ENCODE measurements around the gene ASPA. TPM values are rescaled to one million over a fixed set of nuclear protein-coding genes. Genes with fewer than 3 reads are reported as not detected.

ASPA gene
- total RNA-seq, 4 donors from 2014 or later: 1.00 to 5.2 (median 2.9) TPM

- Histone ChIP-seq H3K36me3 (no peaks in the 10 kb centered on the region), H3K4me3 (no peak overlapping the region), H3K27ac (no peak overlapping the region), H3K27me3 (no peaks in the 10 kb centered on the region), H3K9me3 (no peaks in the 10 kb centered on the region), H3K4me1 (no peaks in the 10 kb centered on the region)
- in situ Hi-C loops (cut with MboI; ENCODE audit: low pct_ligation_motif_present in 1 of 4, low pct_unique_long_range_greater_than_20kb in 1 of 4, low sequenced_read_pairs in 3 of 4): no loop called here
- TF ChIP-seq POLR2A (IDR thresholded peaks at IDR 0.05): no peak
- no peak for TF ChIP-seq POLR2AphosphoS5 (IDR thresholded peaks at IDR 0.05)
- no peak for TF ChIP-seq EP300 (IDR thresholded peaks at IDR 0.05; ENCODE audit: low read depth)
- TF ChIP-seq CTCF (IDR thresholded peaks at IDR 0.05): no peak
- 89% methylated on average over 5 of the region's 5 CpGs for WGBS, 2 donors (ENCODE audit: low coverage in 1 of 2)
- intact Hi-C loops (cut with DNase I; ENCODE audit: low total_unique reads): no loop called here
- DNase-seq: no peak
Measured at GRCh38 chr17:3527468-3527867, 51.7 kb downstream of the ASPA start.

DNA sequence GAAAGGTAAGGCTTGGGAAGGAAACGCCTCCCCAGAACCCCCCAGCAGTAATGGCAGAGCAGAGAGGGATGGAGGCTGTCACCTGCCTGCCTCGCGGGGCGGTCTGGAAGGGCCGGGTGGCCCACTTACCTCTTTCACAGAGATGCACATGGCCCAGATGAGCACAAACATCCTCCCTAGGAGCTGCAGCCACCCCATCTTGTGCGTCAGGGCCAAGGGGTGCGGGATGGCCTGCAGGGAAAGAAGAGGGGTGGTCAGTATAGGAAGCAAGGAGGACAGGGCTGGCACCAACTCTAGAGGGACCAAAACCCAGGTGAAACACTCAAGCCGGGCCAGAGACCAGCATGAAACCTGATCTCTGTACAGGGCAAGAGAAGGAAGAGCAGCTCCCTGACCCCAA is 52.1 kb downstream of the ASPA start:
- intact Hi-C loops (cut with DNase I; ENCODE audit: low total_unique reads): no loop called here
- WGBS, 2 donors (ENCODE audit: low coverage in 1 of 2): 89% methylated on average over 8 of the region's 8 CpGs; no CpG with 5 or more reads in 1 of the 2 donors
- no peaks in the 10 kb centered on the region for H3K36me3 ChIP-seq
- DNase-seq: no peak
- H3K9me3 ChIP-seq: no peaks in the 10 kb centered on the region
- in situ Hi-C loops (cut with MboI; ENCODE audit: low pct_ligation_motif_present in 1 of 4, low pct_unique_long_range_greater_than_20kb in 1 of 4, low sequenced_read_pairs in 3 of 4): no loop called here
- H3K27me3 ChIP-seq: no peaks in the 10 kb centered on the region
- H3K27ac ChIP-seq: no peak overlapping the region
- no peaks in the 10 kb centered on the region for H3K4me1 ChIP-seq
- TF ChIP-seq POLR2AphosphoS5 (IDR thresholded peaks at IDR 0.05): no peak
- no peak for TF ChIP-seq CTCF (IDR thresholded peaks at IDR 0.05)
- TF ChIP-seq EP300 (IDR thresholded peaks at IDR 0.05; ENCODE audit: low read depth): no peak
- TF ChIP-seq POLR2A (IDR thresholded peaks at IDR 0.05): no peak
- H3K4me3 ChIP-seq: no peak overlapping the region

DNA sequence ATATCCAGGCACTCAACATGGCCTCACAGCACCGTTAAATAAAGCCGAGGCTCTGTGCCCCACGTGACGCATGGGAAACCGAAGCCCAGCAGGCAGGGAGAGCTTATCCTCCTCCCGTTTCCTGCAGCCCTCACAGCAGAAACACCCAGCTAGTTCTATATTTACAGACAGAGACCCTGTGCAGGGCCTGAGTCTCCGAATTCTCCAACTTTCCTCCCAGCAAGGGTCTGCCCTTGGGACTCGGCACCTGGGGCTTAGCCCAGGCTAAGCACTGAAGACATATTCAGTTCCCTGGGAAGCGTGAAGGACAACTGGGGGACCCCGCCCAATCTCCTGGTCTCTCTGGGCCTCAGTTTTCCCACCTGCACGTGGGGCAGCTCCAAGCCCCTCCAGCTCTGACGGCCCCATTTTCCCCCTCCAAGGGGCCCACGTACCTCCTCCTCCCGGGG is 52.6 kb downstream of the ASPA start:
- H3K27me3 ChIP-seq: no peaks in the 10 kb centered on the region
- H3K9me3 ChIP-seq: no peaks in the 10 kb centered on the region
- H3K27ac ChIP-seq: no peak overlapping the region
- TF ChIP-seq EP300 (IDR thresholded peaks at IDR 0.05; ENCODE audit: low read depth): no peak
- TF ChIP-seq CTCF (IDR thresholded peaks at IDR 0.05): no peak
- TF ChIP-seq POLR2AphosphoS5 (IDR thresholded peaks at IDR 0.05): no peak
- TF ChIP-seq POLR2A (IDR thresholded peaks at IDR 0.05): no peak
- 83% methylated on average over 14 of the region's 14 CpGs; no CpG with 5 or more reads in 1 of the 2 donors for WGBS, 2 donors (ENCODE audit: low coverage in 1 of 2)
- intact Hi-C loops (cut with DNase I; ENCODE audit: low total_unique reads) (no loop called here), in situ Hi-C loops (cut with MboI; ENCODE audit: low pct_ligation_motif_present in 1 of 4, low pct_unique_long_range_greater_than_20kb in 1 of 4, low sequenced_read_pairs in 3 of 4) (no loop called here)
- DNase-seq: no peak
- H3K36me3 ChIP-seq: no peaks in the 10 kb centered on the region
- no peak overlapping the region for H3K4me3 ChIP-seq
- no peaks in the 10 kb centered on the region for H3K4me1 ChIP-seq

DNA sequence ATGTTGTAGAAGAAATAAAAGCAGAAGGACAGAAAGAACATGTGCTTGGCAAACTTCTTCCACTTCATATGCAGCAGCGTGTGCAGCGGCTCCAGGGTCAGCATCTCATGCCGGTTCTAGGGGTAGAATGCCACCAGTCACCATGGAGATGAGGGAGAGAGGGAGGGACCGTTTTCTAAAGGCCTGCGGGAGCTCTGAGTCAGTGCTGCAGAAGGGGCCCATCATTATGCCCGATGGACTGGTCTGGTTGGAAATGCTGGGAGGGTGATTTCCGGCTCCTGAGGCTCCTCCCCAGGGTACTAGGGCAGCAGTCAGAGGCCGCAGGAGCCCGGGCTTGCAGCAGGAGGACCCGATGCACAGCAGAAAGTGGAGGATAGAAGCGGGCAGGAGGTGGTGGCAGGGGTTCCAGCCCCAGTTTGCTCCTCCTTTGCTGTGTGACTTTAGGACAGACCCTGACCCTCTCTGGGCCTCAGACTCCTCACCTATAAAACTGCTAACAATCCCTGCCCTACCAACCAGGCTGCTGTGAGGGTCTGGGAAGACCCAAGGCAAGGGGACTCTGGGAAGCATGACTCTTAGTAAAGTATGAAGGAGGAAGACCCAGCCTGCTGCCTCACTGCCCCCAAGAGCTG is 53.2 kb downstream of the ASPA start:
- DNase-seq: no peak
- Histone ChIP-seq H3K36me3 (no peaks in the 10 kb centered on the region), H3K9me3 (no peaks in the 10 kb centered on the region), H3K4me1 (no peaks in the 10 kb centered on the region), H3K4me3 (no peak overlapping the region), H3K27ac (no peak overlapping the region), H3K27me3 (no peaks in the 10 kb centered on the region)
- 44 to 54% methylated on average over 3 to 11 of the region's 11 CpGs for WGBS, 2 donors (ENCODE audit: low coverage in 1 of 2)
- TF ChIP-seq CTCF (IDR thresholded peaks at IDR 0.05): no peak
- TF ChIP-seq POLR2AphosphoS5 (IDR thresholded peaks at IDR 0.05): no peak
- no peak for TF ChIP-seq POLR2A (IDR thresholded peaks at IDR 0.05)
- TF ChIP-seq EP300 (IDR thresholded peaks at IDR 0.05; ENCODE audit: low read depth): no peak
- in situ Hi-C loops (cut with MboI; ENCODE audit: low pct_ligation_motif_present in 1 of 4, low pct_unique_long_range_greater_than_20kb in 1 of 4, low sequenced_read_pairs in 3 of 4) (no loop called here), intact Hi-C loops (cut with DNase I; ENCODE audit: low total_unique reads) (no loop called here)
